Measurements from ENCODE around the gene NPIPB2. TPM values are rescaled to one million over a fixed set of nuclear protein-coding genes. Genes with fewer than 3 reads are reported as not detected.
A peak's percentile ranks its signal among the peaks of the same experiment; 100 is the strongest.

NPIPB2 gene
- total RNA-seq, 1 experiment from 2014 or later: 17.2 TPM

DNA sequence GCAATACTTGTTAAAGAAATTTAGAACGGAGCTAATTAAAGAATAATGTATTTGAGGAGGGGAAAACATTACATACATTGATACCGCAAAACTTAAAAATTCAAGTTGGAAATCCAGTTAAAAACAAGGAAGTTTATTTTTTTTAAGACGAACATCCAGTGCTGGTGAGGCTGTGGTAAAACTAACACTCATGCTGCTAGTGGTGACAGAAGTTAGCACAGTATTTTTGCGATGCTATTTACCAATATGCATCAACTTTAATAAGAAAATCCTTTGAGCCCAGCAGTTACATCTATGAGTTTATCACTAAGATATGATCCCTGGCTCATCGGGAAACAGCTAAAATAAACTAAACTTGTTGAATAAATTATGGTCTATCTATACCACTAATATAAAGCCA is 57.8 kb downstream of the NPIPB2 start:
- Mint-ChIP-seq H3K36me3 (ENCODE audit: insufficient read depth, unreplicated experiment) (peaks cover 99% of the 10 kb centered on the region), H3K4me1 (ENCODE audit: insufficient read depth, unreplicated experiment) (peaks cover 9% of the 10 kb centered on the region), H3K4me3 (ENCODE audit: unreplicated experiment) (no peak overlapping the region), H3K27ac (ENCODE audit: low read depth, unreplicated experiment) (peak overlapping the region; percentile 31), H3K9me3 (ENCODE audit: unreplicated experiment) (no peaks in the 10 kb centered on the region), H3K27me3 (ENCODE audit: insufficient read depth, unreplicated experiment) (no peaks in the 10 kb centered on the region)
- intact Hi-C loops (cut with micrococcal nuclease): no loop called here
- TF ChIP-seq, protein P1, sequence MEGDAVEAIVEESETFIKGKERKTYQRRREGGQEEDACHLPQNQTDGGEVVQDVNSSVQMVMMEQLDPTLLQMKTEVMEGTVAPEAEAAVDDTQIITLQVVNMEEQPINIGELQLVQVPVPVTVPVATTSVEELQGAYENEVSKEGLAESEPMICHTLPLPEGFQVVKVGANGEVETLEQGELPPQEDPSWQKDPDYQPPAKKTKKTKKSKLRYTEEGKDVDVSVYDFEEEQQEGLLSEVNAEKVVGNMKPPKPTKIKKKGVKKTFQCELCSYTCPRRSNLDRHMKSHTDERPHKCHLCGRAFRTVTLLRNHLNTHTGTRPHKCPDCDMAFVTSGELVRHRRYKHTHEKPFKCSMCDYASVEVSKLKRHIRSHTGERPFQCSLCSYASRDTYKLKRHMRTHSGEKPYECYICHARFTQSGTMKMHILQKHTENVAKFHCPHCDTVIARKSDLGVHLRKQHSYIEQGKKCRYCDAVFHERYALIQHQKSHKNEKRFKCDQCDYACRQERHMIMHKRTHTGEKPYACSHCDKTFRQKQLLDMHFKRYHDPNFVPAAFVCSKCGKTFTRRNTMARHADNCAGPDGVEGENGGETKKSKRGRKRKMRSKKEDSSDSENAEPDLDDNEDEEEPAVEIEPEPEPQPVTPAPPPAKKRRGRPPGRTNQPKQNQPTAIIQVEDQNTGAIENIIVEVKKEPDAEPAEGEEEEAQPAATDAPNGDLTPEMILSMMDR (IDR thresholded peaks at IDR 0.05; ENCODE audit: unreplicated experiment): no peak
- ChIA-PET POLR2A (no interaction called here), CTCF (interaction anchor here (0.6 to 1.5 kb wide), 2 partner anchors 15 to 184 kb away, joined by 3 to 5 read pairs; no protein-coding TSS in a partner anchor)
- no TSS peak for BruUV-seq (replicated peaks)
- no peak for DNase-seq (ENCODE audit: unreplicated experiment)

DNA sequence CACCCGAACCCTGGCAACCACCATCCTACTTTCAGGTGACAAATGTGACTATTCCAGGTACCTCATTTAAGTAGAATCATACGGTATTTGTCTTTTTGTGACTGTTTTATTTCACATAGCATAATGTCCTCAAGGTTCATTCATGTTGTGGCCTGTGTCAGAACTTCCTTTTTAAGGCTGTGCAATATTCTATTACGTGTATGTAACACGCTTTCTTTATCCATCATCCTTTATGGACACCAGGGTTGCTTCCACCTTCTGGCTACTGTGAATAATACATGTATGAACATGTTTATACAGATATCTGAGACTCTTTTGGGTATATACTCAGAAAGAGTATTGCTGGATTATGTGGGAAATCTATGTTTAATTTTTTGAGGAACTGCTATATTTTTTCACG is 61.8 kb downstream of the NPIPB2 start:
- ChIA-PET CTCF (no interaction called here), POLR2A (no interaction called here)
- Mint-ChIP-seq H3K36me3 (ENCODE audit: insufficient read depth, unreplicated experiment) (peaks cover 94% of the 10 kb centered on the region), H3K4me3 (ENCODE audit: unreplicated experiment) (no peak overlapping the region), H3K27me3 (ENCODE audit: insufficient read depth, unreplicated experiment) (no peaks in the 10 kb centered on the region), H3K27ac (ENCODE audit: low read depth, unreplicated experiment) (peak overlapping the region; percentile 36), H3K9me3 (ENCODE audit: unreplicated experiment) (no peaks in the 10 kb centered on the region), H3K4me1 (ENCODE audit: insufficient read depth, unreplicated experiment) (peaks cover 14% of the 10 kb centered on the region)
- BruUV-seq (replicated peaks): no TSS peak
- intact Hi-C loops (cut with micrococcal nuclease): no loop called here
- peak; percentile 16 for DNase-seq (ENCODE audit: unreplicated experiment)
- TF ChIP-seq, protein P1 (IDR thresholded peaks at IDR 0.05; ENCODE audit: unreplicated experiment): no peak

DNA sequence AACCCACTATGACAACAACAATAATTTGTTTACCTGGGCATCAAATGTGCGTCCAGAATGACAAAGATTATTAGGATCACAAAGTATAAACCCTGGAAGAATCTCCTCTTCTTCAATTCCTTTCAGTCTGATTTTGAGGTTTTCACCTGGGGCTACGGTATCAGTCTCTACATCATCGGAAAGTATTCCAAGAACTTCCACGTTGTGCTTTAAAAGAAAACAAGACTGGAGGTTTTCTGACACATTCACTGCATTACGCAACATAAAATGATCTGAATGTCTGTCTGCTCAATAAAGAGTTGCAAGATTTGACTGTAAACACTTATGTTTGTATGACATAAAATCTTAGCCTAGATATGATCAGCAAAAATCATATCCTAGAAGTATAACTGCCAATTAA is 64.5 kb downstream of the NPIPB2 start:
- TF ChIP-seq, protein P1 (IDR thresholded peaks at IDR 0.05; ENCODE audit: unreplicated experiment): no peak
- no TSS peak for BruUV-seq (replicated peaks)
- Mint-ChIP-seq H3K4me1 (ENCODE audit: insufficient read depth, unreplicated experiment) (peaks cover 14% of the 10 kb centered on the region), H3K9me3 (ENCODE audit: unreplicated experiment) (no peaks in the 10 kb centered on the region), H3K36me3 (ENCODE audit: insufficient read depth, unreplicated experiment) (peaks cover 94% of the 10 kb centered on the region), H3K27me3 (ENCODE audit: insufficient read depth, unreplicated experiment) (no peaks in the 10 kb centered on the region), H3K4me3 (ENCODE audit: unreplicated experiment) (no peak overlapping the region), H3K27ac (ENCODE audit: low read depth, unreplicated experiment) (no peak overlapping the region)
- ChIA-PET CTCF (no interaction called here), POLR2A (interaction anchor here (0.8 to 1.5 kb wide), 3 partner anchors 26 to 78 kb away, joined by 3 to 4 read pairs (median 3); partner anchors contain the start of gene RSL1D1)
- peak; percentile 47 for DNase-seq (ENCODE audit: unreplicated experiment)
- intact Hi-C loops (cut with micrococcal nuclease): no loop called here

Other genes with a start within 250 kb of the NPIPB2 start
- gene TXNDC11, start 199.2 kb downstream of the NPIPB2 start, total RNA-seq (2022): 38.2 and 43.7 TPM in 2 replicates
- 66.9 and 74.1 TPM in 2 replicates for gene ZC3H7A, start 144.8 kb downstream of the NPIPB2 start, total RNA-seq (2022)
- 302 and 406 TPM in 2 replicates for gene RSL1D1, start 90.5 kb downstream of the NPIPB2 start, total RNA-seq (2022)
- gene GSPT1, start 26.1 kb downstream of the NPIPB2 start, total RNA-seq (2022): 163 and 199 TPM in 2 replicates
- gene TNFRSF17, start 23.2 kb upstream of the NPIPB2 start, total RNA-seq (2022): not detected in 2 replicates
- gene SNX29, start 34.7 kb upstream of the NPIPB2 start, total RNA-seq (2022): 12.0 and 13.6 TPM in 2 replicates

Data from MCF 10A (cell line).